NK-92 (cell line): ENCODE results near the gene ESRRA.

Source experiments
- DNase-seq: peaks from one replicate; lab custom pipeline; 2025; ENCODE audit not compliant: unreplicated experiment; lab: John Stamatoyannopoulos, UW

The ESRRA gene

DNA sequence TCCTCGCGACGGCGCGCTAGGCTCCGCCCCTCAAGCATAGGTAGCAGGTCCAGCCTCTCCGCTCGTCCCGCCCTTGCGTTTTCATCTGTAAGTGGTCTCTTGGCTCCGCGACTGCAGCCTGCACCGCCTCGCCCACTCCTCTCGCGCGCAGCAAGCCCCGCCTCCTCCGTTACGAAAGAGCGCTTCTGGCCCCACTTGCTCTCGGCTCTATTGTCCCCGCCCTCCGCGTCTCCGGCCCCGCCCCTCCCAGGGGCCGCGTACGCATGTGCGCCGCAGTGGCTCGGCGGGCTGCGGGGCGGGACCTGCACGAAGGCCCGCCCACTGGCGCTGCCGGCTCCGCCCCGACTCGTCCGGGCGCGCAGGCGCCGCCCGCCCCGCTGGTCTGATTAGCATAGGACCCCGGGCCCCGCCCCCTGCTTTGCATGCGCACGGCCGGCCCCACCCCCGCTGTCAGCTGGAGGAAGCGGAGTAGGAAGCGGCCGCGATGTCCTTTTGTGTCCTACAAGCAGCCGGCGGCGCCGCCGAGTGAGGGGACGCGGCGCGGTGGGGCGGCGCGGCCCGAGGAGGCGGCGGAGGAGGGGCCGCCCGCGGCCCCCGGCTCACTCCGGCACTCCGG is at the start of gene ESRRA:
Gene ESRRA (plus strand): TSS at position 450 of the 616 bp plus-strand sequence. CDS start 1,656 bp downstream, outside the sequence.
- DNase-seq, result peak; percentile 100

DNA sequence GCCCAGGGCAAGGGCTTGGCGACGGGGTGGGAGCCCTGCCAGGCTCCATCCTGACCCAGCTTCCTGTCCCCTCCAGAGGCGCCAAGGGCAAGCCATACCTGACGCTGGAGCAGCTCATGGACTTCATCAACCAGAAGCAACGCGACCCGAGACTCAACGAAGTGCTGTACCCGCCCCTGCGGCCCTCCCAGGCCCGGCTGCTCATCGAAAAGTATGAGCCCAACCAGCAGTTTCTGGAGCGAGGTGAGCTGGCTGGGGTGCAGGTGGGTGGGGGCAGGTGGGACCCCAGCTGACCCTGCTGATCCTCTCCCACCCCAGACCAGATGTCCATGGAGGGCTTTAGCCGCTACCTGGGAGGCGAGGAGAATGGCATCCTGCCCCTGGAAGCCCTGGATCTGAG is 49.0 kb upstream of the ESRRA start:
- DNase-seq, result no peak

GRCh38 chr11:64258356-64258755 is 47.0 kb upstream of the ESRRA start:
- DNase-seq, result no peak

- no peak for DNase-seq
Observed at GRCh38 chr11:64258946-64259532, 46.3 kb upstream of the ESRRA start.

DNA sequence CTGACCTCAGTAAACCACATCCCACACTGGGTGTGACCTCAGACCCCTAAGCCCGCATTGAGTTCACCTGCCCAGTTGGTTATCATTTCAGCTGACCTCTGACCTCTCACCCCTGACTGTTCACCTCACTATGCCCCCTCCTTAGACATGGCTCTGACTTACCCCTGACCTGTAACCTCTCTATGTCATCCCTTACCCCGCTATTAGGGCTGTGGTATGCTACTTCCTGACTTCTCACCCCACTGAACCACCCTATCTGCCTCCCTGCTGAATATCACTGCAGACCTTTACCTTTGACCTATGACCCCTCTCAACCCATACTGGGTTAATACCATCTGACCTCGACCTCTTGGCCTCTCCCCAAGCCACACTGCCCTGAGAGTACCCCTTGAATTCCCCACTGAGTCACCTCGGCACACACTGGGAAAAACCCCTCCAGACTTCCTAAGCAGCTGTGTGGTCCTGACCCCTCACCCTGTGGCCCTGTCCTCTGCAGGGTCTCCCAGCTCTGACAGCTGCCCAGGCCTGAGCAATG is 45.7 kb upstream of the ESRRA start:
- no peak for DNase-seq

GRCh38 chr11:64260147-64260708 is 45.1 kb upstream of the ESRRA start:
- DNase-seq, result no peak

DNA sequence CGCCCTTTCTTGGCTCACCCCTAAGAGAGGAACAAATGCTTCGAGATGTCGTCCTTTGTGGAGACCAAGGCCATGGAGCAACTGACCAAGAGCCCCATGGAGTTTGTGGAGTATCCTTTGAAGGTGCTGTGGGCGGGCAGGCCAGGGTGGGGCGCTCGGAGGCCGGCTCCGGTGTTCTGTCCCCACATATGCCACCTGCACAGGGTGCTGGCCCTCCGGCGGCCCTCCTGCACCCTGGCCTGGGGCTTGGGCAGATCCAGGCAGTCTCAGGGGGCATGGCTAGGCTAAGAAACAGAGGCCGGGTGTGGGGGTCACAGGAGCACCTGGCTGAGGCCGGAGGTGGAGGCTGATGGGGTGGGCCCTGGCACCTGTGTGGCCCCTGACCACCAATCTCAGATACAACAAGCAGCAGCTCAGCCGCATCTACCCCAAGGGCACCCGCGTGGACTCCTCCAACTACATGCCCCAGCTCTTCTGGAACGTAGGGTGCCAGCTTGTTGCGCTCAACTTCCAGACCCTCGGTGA is 43.7 kb upstream of the ESRRA start:
- no peak for DNase-seq

DNA sequence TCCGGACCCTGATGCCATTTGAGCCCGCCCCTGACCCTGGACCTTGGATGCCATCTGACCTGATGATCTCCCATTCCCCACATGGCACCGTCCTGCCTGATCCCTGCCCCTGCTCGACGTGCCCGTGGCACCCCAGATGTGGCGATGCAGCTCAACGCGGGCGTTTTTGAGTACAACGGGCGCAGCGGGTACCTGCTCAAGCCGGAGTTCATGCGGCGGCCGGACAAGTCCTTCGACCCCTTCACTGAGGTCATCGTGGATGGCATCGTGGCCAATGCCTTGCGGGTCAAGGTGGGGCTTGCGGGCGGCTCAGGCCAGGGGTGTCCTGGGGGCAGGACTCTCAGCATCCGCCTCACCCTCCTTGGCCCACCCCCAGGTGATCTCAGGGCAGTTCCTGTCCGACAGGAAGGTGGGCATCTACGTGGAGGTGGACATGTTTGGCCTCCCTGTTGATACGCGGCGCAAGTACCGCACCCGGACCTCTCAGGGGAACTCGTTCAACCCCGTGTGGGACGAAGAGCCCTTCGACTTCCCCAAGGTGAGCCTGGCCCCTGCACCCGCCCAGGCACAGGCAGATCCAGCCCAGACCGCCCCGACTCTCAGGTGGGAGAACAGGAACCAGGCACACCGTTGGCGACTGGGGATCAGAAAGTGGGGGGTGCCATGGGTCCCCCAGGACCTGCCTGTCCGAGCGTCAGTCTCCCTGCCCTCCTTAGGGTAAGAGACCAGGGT is 42.9 kb upstream of the ESRRA start:
- no peak for DNase-seq

- no peak for DNase-seq
Observed at GRCh38 chr11:64263021-64263946, 42.0 kb upstream of the ESRRA start.

- no peak for DNase-seq
Observed at GRCh38 chr11:64263947-64264317, 41.4 kb upstream of the ESRRA start.

- no peak for DNase-seq
Observed at GRCh38 chr11:64264371-64264852, 40.9 kb upstream of the ESRRA start.

DNA sequence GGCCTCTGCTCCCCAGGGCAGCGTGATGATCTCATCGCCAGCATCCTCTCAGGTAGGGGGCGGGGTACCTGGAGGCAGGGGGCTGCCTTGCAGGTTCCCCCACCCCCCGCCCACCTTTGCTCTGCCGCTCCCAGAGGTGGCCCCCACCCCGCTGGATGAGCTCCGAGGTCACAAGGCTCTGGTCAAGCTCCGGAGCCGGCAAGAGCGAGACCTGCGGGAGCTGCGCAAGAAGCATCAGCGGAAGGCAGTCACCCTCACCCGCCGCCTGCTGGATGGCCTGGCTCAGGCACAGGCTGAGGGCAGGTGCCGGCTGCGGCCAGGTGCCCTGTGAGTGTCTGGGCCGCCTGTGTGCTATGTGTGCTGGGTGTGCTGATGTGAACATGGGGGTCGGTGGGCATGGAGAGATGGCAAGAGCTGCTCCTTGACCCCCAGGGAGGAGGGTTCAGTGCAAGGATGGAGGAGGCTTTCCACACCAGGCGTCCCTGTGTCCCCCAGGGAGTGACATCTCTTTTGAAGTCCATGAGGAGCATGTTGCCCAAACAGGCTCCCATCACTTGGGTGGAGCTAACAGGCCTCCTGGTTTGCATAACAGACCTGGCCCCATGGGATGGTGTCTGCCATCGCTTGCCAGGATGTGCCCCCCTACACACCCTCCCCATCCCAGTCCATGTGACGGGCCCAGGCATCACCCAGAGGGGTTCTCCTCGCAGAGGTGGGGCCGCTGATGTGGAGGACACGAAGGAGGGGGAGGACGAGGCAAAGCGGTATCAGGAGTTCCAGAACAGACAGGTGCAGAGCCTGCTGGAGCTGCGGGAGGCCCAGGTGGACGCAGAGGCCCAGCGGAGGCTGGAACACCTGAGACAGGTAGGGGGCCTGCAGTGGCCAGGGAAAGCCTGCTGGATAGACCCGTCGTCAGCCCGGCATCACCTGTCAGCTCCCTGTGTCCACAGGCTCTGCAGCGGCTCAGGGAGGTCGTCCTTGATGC is 39.9 kb upstream of the ESRRA start:
- DNase-seq, result no peak

GRCh38 chr11:64266339-64266738 is 39.0 kb upstream of the ESRRA start:
- DNase-seq, result no peak

- DNase-seq, result no peak
Observed at GRCh38 chr11:64267207-64267945, 37.9 kb upstream of the ESRRA start.

DNA sequence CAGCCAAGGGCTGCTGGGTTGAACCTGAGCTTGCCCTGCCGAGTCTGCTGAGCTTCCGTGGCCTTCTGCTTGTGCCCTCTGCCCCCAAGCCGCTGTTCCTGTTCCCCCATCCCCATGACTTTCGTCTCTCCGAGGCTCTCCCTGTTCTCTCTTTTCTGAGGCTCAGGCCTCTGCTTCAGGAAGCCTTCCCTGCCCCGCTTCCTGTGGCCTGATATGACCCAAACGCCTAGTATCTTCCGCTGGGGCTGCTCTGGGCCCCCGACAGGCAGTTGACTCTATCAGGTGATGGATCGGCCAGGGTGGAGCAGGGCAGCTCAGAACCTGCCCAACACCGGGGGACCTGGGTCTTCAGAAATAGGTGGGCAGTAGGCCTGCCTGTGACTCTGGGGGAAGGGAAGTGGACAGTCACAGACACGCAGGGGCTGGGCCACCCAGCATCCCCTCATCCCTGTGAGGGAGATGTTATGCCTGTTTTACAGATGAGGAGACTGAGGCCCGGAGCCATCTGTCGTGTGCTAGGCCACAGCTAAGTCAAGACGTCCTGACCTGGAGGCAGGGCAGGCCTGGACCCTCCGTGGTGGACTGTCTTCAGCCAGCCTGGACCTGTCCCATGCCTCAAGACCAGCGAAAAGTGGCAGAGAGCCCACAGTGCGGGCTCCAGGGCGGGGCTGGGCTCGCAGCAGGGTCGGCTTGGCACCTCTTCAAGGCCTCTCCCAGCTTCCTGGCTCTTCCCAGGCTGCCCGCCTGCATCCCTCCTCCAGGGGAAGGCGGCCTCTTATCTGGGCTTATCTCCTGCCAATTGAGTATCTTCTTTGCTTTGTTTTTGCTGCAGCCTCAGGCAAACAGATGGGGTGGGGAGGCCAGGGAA is 37.1 kb upstream of the ESRRA start:
- no peak for DNase-seq

GRCh38 chr11:64268893-64269539 is 36.3 kb upstream of the ESRRA start:
- DNase-seq, result no peak
